ENCODE data around the gene RIPK4. TPM values are rescaled to one million over a fixed set of nuclear protein-coding genes. Genes with fewer than 3 reads are reported as not detected.

Gene RIPK4
- total RNA-seq, 5 donors from 2014 or later (not counting 1 experiment from before 2014, with no cell fraction given), result 0.30 to 2.1 (median 0.63) TPM

DNA sequence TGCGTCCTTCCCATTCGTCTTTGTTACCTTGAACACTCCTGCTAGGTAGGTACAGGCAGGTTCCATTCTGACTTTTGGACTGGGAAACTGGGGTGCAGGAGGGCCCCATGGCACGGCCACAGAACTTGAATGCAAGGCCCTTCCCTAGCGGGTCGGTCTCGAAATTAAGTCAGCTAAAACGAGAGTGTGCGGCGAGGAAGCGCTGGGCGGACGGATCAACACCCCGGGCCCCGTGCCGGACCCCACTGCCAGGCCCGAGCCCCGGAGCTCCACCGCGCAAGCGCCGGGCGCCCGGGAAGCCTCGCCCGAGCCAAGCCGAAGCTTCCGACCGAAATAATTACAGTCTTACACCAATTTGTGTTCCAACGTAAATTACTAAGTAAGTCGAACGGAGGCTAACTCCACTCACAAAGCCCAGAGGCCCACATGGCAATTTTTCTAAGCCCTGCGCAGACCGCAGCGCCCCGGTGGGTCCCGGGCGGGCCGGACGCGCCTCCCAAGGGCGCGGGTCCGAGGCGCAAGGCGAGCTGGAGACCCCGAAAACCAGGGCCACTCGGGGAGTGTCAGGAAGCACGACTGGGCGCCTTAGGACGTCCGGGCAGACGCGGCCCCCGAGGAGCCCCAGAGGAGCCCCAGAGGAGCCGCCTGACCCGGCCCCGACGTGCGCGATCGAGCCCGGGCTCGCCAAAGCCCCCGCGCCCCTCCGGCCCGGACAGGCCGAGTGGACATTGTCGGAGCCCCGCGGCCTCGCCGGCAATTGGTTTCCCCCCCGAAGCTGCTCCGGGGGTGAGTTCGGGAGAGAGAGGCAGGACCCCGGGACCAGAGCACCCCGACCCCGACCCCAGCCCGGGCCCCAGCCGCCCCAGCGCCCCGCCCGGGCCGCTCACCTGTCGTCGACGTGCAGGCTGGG, 624 bp downstream of the RIPK4 start:
- no peaks in the 10 kb centered on the region for H3K9me3 ChIP-seq
- no peak overlapping the region for H3K27ac ChIP-seq (ENCODE audit: low read length)
- ChIA-PET CTCF (interaction anchor here in 1 of 2 donors (1.0 kb wide), 1 partner anchor 21 kb away, joined by 5 read pairs; no protein-coding TSS in a partner anchor), POLR2A (interaction anchor here in 1 of 2 donors (0.5 kb wide), 1 partner anchor 817 kb away, joined by 3 read pairs; no protein-coding TSS in a partner anchor)
- no peak overlapping the region for H3K27ac Mint-ChIP-seq
- H3K4me1 ChIP-seq (ENCODE audit: control insufficient read depth in 1 of 2, extremely low read depth in 1 of 2, insufficient read depth in 2 of 2, low read length in 2 of 2), result peaks cover 26 to 34% of the 10 kb centered on the region in 2 experiments
- no peaks in the 10 kb centered on the region for H3K36me3 Mint-ChIP-seq
- peaks cover 29 to 42% (median 32%) of the 10 kb centered on the region in 3 donors for H3K4me1 Mint-ChIP-seq
- peaks cover 11 to 91% of the 10 kb centered on the region in 2 experiments for H3K27me3 ChIP-seq (replicated peaks in 1 of 2; ENCODE audit: control insufficient read depth in 2 of 2, extremely low read depth in 1 of 2, insufficient read depth in 2 of 2, low read length in 1 of 2)
- H3K27me3 Mint-ChIP-seq, result peaks cover 48 to 84% of the 10 kb centered on the region in 2 donors
- no peak for DNase-seq
- H3K36me3 ChIP-seq (ENCODE audit: control insufficient read depth in 2 of 2, extremely low read depth in 1 of 2, insufficient read depth in 1 of 2, low read length in 1 of 2), result no peaks in the 10 kb centered on the region
- no peak for ATAC-seq (replicated peaks in 1 of 4)
- 18% methylated on average over 88 of the region's 88 CpGs for WGBS (ENCODE audit: insufficient coverage)
- H3K9me3 Mint-ChIP-seq, result no peaks in the 10 kb centered on the region
- peak overlapping the region in 2 of 3 donors; percentile 41 to 90 for H3K4me3 Mint-ChIP-seq
- peak overlapping the region; percentile 33 to 68 for H3K4me3 ChIP-seq (ENCODE audit: control insufficient read depth in 1 of 2, extremely low read depth in 1 of 2, low read length in 1 of 2)

DNA sequence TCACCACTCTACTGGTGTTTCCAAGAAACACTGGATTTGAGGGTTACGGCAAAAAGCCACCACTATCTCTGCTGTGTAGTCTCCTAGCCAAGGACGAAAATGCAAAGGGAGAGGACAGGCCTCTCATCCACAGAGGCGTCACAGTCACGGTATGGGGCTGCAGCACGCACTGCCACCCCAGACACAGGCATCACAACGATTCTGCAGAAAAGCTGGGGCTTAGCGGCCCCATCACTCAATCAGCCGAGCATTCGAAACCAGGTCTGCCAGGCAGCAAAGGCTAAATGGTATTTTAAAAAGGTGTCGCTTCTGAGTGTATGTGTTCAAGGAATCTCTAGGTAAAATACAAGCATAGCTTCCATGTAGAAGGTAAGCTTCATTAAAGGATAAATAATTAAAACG, 1.4 kb downstream of the RIPK4 start:
- Mint-ChIP-seq H3K27ac (no peak overlapping the region), H3K27me3 (peaks cover 54 to 84% of the 10 kb centered on the region in 2 donors), H3K4me1 (peaks cover 33 to 44% (median 33%) of the 10 kb centered on the region in 3 donors), H3K36me3 (no peaks in the 10 kb centered on the region), H3K9me3 (no peaks in the 10 kb centered on the region), H3K4me3 (peak overlapping the region in 1 of 3 donors; percentile 63)
- WGBS (ENCODE audit: insufficient coverage), result 81% methylated on average over 6 of the region's 11 CpGs
- DNase-seq (no peak), ATAC-seq (replicated peaks in 1 of 4) (no peak)
- no peaks in the 10 kb centered on the region for H3K9me3 ChIP-seq
- H3K27me3 ChIP-seq (replicated peaks in 1 of 2; ENCODE audit: control insufficient read depth in 2 of 2, extremely low read depth in 1 of 2, insufficient read depth in 2 of 2, low read length in 1 of 2), result peaks cover 15 to 92% of the 10 kb centered on the region in 2 experiments
- H3K4me1 ChIP-seq (ENCODE audit: control insufficient read depth in 1 of 2, extremely low read depth in 1 of 2, insufficient read depth in 2 of 2, low read length in 2 of 2), result peaks cover 26 to 39% of the 10 kb centered on the region in 2 experiments
- H3K36me3 ChIP-seq (ENCODE audit: control insufficient read depth in 2 of 2, extremely low read depth in 1 of 2, insufficient read depth in 1 of 2, low read length in 1 of 2), result no peaks in the 10 kb centered on the region
- no peak overlapping the region for H3K4me3 ChIP-seq (ENCODE audit: control insufficient read depth in 1 of 2, extremely low read depth in 1 of 2, low read length in 1 of 2)
- CTCF ChIA-PET, result no interaction called here
- no peak overlapping the region for H3K27ac ChIP-seq (ENCODE audit: low read length)
- POLR2A ChIA-PET, result no interaction called here

DNA sequence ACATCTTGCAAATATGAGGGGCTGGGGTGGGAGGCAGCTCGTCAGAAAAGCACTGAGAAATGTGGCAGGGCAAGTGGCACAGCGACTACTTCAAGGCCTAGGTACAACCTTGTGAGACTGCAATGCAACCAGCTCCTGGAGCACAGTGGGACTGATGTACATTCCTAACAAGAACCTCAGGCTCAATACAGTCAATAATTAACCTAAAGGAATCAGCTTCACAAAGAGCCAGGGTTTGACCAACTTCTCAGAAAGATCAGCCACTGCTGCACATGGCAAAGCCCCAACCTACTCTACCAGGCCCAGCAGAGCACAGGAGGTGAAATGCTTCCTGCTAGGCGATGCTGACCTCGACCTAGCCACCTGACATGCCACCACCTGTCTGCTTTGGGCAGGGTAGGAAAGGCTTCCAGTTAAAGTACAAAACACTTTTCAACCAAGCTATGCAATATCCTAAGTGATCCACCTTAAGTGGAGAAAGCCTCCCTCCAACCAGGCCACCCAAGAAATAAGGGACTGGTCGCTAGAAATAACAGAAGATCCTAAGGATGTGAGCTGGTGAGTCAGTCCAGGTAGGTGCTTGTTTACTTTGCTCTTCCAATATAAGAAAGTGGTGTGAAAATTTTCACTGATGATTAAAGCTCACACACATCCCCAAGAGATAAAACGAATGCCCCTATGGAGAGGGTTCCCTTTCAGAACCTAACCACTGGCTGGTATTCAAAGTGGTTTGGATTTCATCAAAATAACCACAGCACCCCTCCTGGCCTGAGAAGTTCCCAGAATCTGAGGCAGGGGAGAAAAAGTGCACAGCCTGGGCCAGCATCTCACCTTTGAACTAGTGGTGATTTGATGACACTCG, 2.1 kb downstream of the RIPK4 start:
- WGBS (ENCODE audit: insufficient coverage), result 68% methylated on average over 5 of the region's 7 CpGs
- H3K27me3 Mint-ChIP-seq, result peaks cover 55 to 87% of the 10 kb centered on the region in 2 donors
- ATAC-seq (replicated peaks in 1 of 4), result no peak
- ChIA-PET POLR2A (interaction anchor here in 1 of 2 donors (0.7 kb wide), 1 partner anchor 20 kb away, joined by 3 read pairs; no protein-coding TSS in a partner anchor), CTCF (no interaction called here)
- H3K4me1 ChIP-seq (ENCODE audit: control insufficient read depth in 1 of 2, extremely low read depth in 1 of 2, insufficient read depth in 2 of 2, low read length in 2 of 2), result peaks cover 26 to 39% of the 10 kb centered on the region in 2 experiments
- peak overlapping the region in 1 of 3 donors; percentile 63 for H3K4me3 Mint-ChIP-seq
- peaks cover 15 to 90% of the 10 kb centered on the region in 2 experiments for H3K27me3 ChIP-seq (replicated peaks in 1 of 2; ENCODE audit: control insufficient read depth in 2 of 2, extremely low read depth in 1 of 2, insufficient read depth in 2 of 2, low read length in 1 of 2)
- H3K4me1 Mint-ChIP-seq, result peaks cover 33 to 44% (median 33%) of the 10 kb centered on the region in 3 donors
- no peaks in the 10 kb centered on the region for H3K36me3 Mint-ChIP-seq
- no peak overlapping the region for H3K27ac ChIP-seq (ENCODE audit: low read length)
- no peak overlapping the region for H3K27ac Mint-ChIP-seq
- no peak overlapping the region for H3K4me3 ChIP-seq (ENCODE audit: control insufficient read depth in 1 of 2, extremely low read depth in 1 of 2, low read length in 1 of 2)
- DNase-seq, result no peak
- H3K36me3 ChIP-seq (ENCODE audit: control insufficient read depth in 2 of 2, extremely low read depth in 1 of 2, insufficient read depth in 1 of 2, low read length in 1 of 2), result no peaks in the 10 kb centered on the region
- H3K9me3 Mint-ChIP-seq, result no peaks in the 10 kb centered on the region
- H3K9me3 ChIP-seq, result no peaks in the 10 kb centered on the region

DNA sequence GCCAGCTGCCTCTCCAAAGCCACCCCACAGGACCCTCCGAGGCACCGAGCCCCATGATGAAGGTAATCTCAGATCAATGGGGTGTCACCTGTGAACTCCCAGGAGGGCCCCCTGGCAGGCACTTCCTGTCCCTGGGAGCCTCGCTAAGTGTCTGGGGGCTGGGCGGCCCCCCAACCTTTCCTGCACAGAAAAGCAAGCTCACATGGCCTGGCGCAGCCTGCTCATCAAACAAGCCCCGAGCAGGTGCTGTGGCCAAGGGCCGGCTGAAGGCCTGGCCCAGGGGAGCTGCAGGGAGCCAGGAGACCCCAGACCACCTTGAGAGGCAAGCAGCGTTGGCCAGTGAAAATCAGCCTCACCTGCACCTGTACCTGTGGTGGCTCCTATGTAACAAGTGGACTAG, 2.9 kb downstream of the RIPK4 start:
- Mint-ChIP-seq H3K27me3 (peaks cover 53 to 87% of the 10 kb centered on the region in 2 donors), H3K36me3 (no peaks in the 10 kb centered on the region), H3K4me3 (no peak overlapping the region), H3K9me3 (no peaks in the 10 kb centered on the region), H3K27ac (no peak overlapping the region), H3K4me1 (peaks cover 31 to 41% (median 32%) of the 10 kb centered on the region in 3 donors)
- DNase-seq, result no peak
- Histone ChIP-seq H3K4me3 (ENCODE audit: control insufficient read depth in 1 of 2, extremely low read depth in 1 of 2, low read length in 1 of 2) (no peak overlapping the region), H3K36me3 (ENCODE audit: control insufficient read depth in 2 of 2, extremely low read depth in 1 of 2, insufficient read depth in 1 of 2, low read length in 1 of 2) (no peaks in the 10 kb centered on the region), H3K9me3 (no peaks in the 10 kb centered on the region), H3K27me3 (replicated peaks in 1 of 2; ENCODE audit: control insufficient read depth in 2 of 2, extremely low read depth in 1 of 2, insufficient read depth in 2 of 2, low read length in 1 of 2) (peaks cover 14 to 90% of the 10 kb centered on the region in 2 experiments), H3K27ac (ENCODE audit: low read length) (no peak overlapping the region), H3K4me1 (ENCODE audit: control insufficient read depth in 1 of 2, extremely low read depth in 1 of 2, insufficient read depth in 2 of 2, low read length in 2 of 2) (peaks cover 26 to 37% of the 10 kb centered on the region in 2 experiments)
- 66% methylated on average over 8 of the region's 8 CpGs for WGBS (ENCODE audit: insufficient coverage)
- ChIA-PET CTCF (no interaction called here), POLR2A (interaction anchor here in 1 of 2 donors (0.7 kb wide), 1 partner anchor 19 kb away, joined by 3 read pairs; no protein-coding TSS in a partner anchor)
- no peak for ATAC-seq (replicated peaks in 1 of 4)

DNA sequence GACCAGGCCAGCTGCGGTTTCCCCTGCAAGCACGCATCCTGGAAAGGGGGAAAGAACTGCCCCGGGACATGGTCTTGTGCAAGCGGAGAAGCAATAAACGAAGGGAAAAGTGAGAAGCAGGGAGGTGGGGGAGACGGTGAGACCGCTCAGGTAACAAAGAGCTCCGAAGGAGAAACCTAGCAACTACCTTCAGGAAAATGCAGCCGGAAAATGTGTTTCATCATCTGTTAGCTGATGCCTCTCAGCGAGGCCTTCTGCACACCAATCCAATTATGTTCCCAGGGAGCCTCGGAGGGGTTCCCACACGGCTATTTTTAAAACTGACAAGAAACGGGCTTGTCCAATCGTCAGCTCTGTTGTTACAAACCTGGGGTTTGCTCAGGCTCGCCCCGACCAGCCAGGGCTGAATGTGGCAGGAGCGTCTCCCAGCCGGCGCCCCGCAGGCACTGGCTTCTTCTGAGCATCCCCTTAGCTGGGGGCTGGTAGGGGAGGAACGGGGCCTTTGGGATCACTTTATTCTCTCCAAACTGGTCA, 3.4 kb downstream of the RIPK4 start:
- no peak for ATAC-seq (replicated peaks in 1 of 4)

More for the DNA sequence above, 3.4 kb downstream of the RIPK4 start:
- Histone ChIP-seq H3K27me3 (replicated peaks in 1 of 2; ENCODE audit: control insufficient read depth in 2 of 2, extremely low read depth in 1 of 2, insufficient read depth in 2 of 2, low read length in 1 of 2) (peaks cover 12 to 90% of the 10 kb centered on the region in 2 experiments), H3K36me3 (ENCODE audit: control insufficient read depth in 2 of 2, extremely low read depth in 1 of 2, insufficient read depth in 1 of 2, low read length in 1 of 2) (no peaks in the 10 kb centered on the region), H3K4me3 (ENCODE audit: control insufficient read depth in 1 of 2, extremely low read depth in 1 of 2, low read length in 1 of 2) (no peak overlapping the region), H3K27ac (ENCODE audit: low read length) (no peak overlapping the region), H3K9me3 (no peaks in the 10 kb centered on the region), H3K4me1 (ENCODE audit: control insufficient read depth in 1 of 2, extremely low read depth in 1 of 2, insufficient read depth in 2 of 2, low read length in 2 of 2) (peaks cover 26 to 33% of the 10 kb centered on the region in 2 experiments)
- H3K4me1 Mint-ChIP-seq, result peaks cover 26 to 36% (median 26%) of the 10 kb centered on the region in 3 donors
- ChIA-PET CTCF (interaction anchor here in 1 of 2 donors (0.5 kb wide), 1 partner anchor 480 kb away, joined by 4 read pairs; no protein-coding TSS in a partner anchor), POLR2A (no interaction called here)
- H3K36me3 Mint-ChIP-seq, result no peaks in the 10 kb centered on the region
- WGBS (ENCODE audit: insufficient coverage), result 60% methylated on average over 6 of the region's 21 CpGs
- DNase-seq, result no peak
- peaks cover 50 to 82% of the 10 kb centered on the region in 2 donors for H3K27me3 Mint-ChIP-seq
- no peak overlapping the region for H3K27ac Mint-ChIP-seq
- no peaks in the 10 kb centered on the region for H3K9me3 Mint-ChIP-seq
- H3K4me3 Mint-ChIP-seq, result no peak overlapping the region

Measured in T-cell (primary cell).